ENCODE measurements around the gene MAP2K3. TPM values are rescaled to one million over a fixed set of nuclear protein-coding genes. Genes with fewer than 3 reads are reported as not detected.

MAP2K3 gene
- total and polyA plus RNA-seq, 2 donors (not counting 1 experiment from before 2014, with no cell fraction given): 23.8 to 80.9 TPM

DNA sequence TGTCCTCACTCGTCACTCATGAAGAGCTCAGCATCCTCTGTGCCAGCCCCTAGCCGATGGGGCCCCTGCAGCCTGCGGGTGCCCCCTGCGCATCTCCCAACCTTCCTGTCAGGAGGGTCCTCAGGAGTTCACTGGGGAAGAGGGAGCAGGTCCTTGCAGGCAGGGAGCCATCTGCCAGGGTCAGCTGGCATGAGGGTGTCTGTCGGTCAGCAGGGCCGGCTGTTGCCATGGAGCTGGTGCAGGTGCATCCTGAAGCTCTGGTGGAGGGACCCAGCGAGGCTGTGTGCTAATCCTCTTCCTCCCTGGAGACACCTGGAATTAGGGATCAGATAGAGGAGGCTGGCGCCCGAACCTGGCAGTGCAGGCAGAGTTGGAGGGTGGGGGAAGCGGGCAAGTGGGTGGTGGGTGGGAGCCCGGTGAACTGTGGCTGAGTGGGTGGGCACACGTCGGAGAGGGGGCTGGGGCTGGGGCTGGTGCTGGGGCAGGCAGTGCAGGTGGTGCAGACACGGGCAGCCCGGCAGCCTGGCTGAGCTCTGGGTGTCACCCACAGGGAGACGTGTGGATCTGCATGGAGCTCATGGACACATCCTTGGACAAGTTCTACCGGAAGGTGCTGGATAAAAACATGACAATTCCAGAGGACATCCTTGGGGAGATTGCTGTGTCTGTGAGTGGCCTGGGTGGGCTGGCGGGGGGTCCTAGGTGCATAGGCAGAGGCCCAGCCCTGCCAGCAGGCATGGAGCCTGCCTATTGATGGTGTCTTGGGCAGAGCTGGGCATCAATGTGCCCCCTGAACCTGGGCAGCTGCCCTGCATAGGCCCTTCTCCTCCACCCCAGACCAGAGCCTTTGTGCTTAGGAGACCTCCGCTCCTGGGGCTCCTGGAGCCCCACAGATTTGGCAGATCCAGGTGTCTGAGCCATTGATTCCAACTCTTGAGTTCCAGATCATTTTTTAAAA, 17.4 kb downstream of the MAP2K3 start:
- Histone ChIP-seq H3K79me2 (ENCODE audit: control insufficient read depth, insufficient read depth, low read length) (peaks cover 39% of the 10 kb centered on the region), H3K4me3 (replicated peaks in 1 of 4; ENCODE audit: control extremely low read depth in 1 of 4, insufficient read depth in 1 of 4, low read depth in 3 of 4, low read length in 4 of 4) (no peak overlapping the region), H3K9ac (ENCODE audit: insufficient read depth, low read length) (no peak overlapping the region), H3K4me1 (ENCODE audit: control insufficient read depth, extremely low read depth, insufficient read depth, low read length) (no peaks in the 10 kb centered on the region), H2AFZ (ENCODE audit: low read length) (no peak overlapping the region), H3K36me3 (ENCODE audit: control insufficient read depth, insufficient read depth, low read length) (peaks cover 40% of the 10 kb centered on the region), H3K9me3 (ENCODE audit: control insufficient read depth, insufficient read depth, low read depth, low read length) (no peaks in the 10 kb centered on the region), H3K4me2 (ENCODE audit: extremely low read depth, insufficient read depth, low read length) (no peak overlapping the region), H3K27ac (ENCODE audit: insufficient read depth, low read length) (no peak overlapping the region), H4K20me1 (ENCODE audit: control insufficient read depth, extremely low read depth, insufficient read depth, low read length) (peaks cover 2% of the 10 kb centered on the region), H3K27me3 (ENCODE audit: control insufficient read depth, insufficient read depth, low read length) (no peaks in the 10 kb centered on the region)
- TF ChIP-seq CTCF (conservative IDR thresholded peaks at IDR 0.05 in 1 of 2, IDR thresholded peaks at IDR 0.05 in 1 of 2; ENCODE audit: low read depth in 1 of 2, low read length in 2 of 2) (no peak), EZH2 (IDR thresholded peaks at IDR 0.05; ENCODE audit: low read length, missing control alignments) (no peak)
- no peak for DNase-seq (ENCODE audit: low read depth in 2 of 2)

- no peak for DNase-seq (ENCODE audit: low read depth in 2 of 2)
- Histone ChIP-seq H3K9me3 (ENCODE audit: control insufficient read depth, insufficient read depth, low read depth, low read length) (no peaks in the 10 kb centered on the region), H3K4me1 (ENCODE audit: control insufficient read depth, extremely low read depth, insufficient read depth, low read length) (no peaks in the 10 kb centered on the region), H3K79me2 (ENCODE audit: control insufficient read depth, insufficient read depth, low read length) (peaks cover 29% of the 10 kb centered on the region), H3K27ac (ENCODE audit: insufficient read depth, low read length) (no peak overlapping the region), H3K9ac (ENCODE audit: insufficient read depth, low read length) (no peak overlapping the region), H3K27me3 (ENCODE audit: control insufficient read depth, insufficient read depth, low read length) (no peaks in the 10 kb centered on the region), H4K20me1 (ENCODE audit: control insufficient read depth, extremely low read depth, insufficient read depth, low read length) (peaks cover 2% of the 10 kb centered on the region), H3K36me3 (ENCODE audit: control insufficient read depth, insufficient read depth, low read length) (peaks cover 40% of the 10 kb centered on the region), H3K4me3 (replicated peaks in 1 of 4; ENCODE audit: control extremely low read depth in 1 of 4, insufficient read depth in 1 of 4, low read depth in 3 of 4, low read length in 4 of 4) (no peak overlapping the region), H3K4me2 (ENCODE audit: extremely low read depth, insufficient read depth, low read length) (no peak overlapping the region), H2AFZ (ENCODE audit: low read length) (no peak overlapping the region)
- no peak for TF ChIP-seq CTCF (conservative IDR thresholded peaks at IDR 0.05 in 1 of 2, IDR thresholded peaks at IDR 0.05 in 1 of 2; ENCODE audit: low read depth in 1 of 2, low read length in 2 of 2)
- TF ChIP-seq EZH2 (IDR thresholded peaks at IDR 0.05; ENCODE audit: low read length, missing control alignments): no peak
Measured at GRCh38 chr17:21302711-21303425, 18.4 kb downstream of the MAP2K3 start.

- no peak for TF ChIP-seq CTCF (conservative IDR thresholded peaks at IDR 0.05 in 1 of 2, IDR thresholded peaks at IDR 0.05 in 1 of 2; ENCODE audit: low read depth in 1 of 2, low read length in 2 of 2)
- no peak for TF ChIP-seq EZH2 (IDR thresholded peaks at IDR 0.05; ENCODE audit: low read length, missing control alignments)
- H3K27ac ChIP-seq (ENCODE audit: insufficient read depth, low read length): no peak overlapping the region
- no peak overlapping the region for H2AFZ ChIP-seq (ENCODE audit: low read length)
- H3K9me3 ChIP-seq (ENCODE audit: control insufficient read depth, insufficient read depth, low read depth, low read length): no peaks in the 10 kb centered on the region
- peaks cover 37% of the 10 kb centered on the region for H3K36me3 ChIP-seq (ENCODE audit: control insufficient read depth, insufficient read depth, low read length)
- H3K4me2 ChIP-seq (ENCODE audit: extremely low read depth, insufficient read depth, low read length): no peak overlapping the region
- H3K4me1 ChIP-seq (ENCODE audit: control insufficient read depth, extremely low read depth, insufficient read depth, low read length): no peaks in the 10 kb centered on the region
- peaks cover 22% of the 10 kb centered on the region for H3K79me2 ChIP-seq (ENCODE audit: control insufficient read depth, insufficient read depth, low read length)
- H3K27me3 ChIP-seq (ENCODE audit: control insufficient read depth, insufficient read depth, low read length): no peaks in the 10 kb centered on the region
- DNase-seq (ENCODE audit: low read depth in 2 of 2): no peak
- H4K20me1 ChIP-seq (ENCODE audit: control insufficient read depth, extremely low read depth, insufficient read depth, low read length): peaks cover 2% of the 10 kb centered on the region
- no peak overlapping the region for H3K9ac ChIP-seq (ENCODE audit: insufficient read depth, low read length)
- no peak overlapping the region for H3K4me3 ChIP-seq (replicated peaks in 1 of 4; ENCODE audit: control extremely low read depth in 1 of 4, insufficient read depth in 1 of 4, low read depth in 3 of 4, low read length in 4 of 4)
Measured at GRCh38 chr17:21303441-21304065, 19.0 kb downstream of the MAP2K3 start.
